Measurements from ENCODE around the gene RGS5.

Gene RGS5

GRCh38 chr1:163093169-163093568, 109.5 kb downstream of the RGS5 start:
- ATAC-seq (replicated peaks; ENCODE audit: extremely low read depth, poor library complexity, severe bottlenecking) (no peak), DNase-seq (ENCODE audit: low spot score in 2 of 2) (no peak)
- no peaks in the 10 kb centered on the region for H3K4me1 Mint-ChIP-seq
- H3K36me3 Mint-ChIP-seq (ENCODE audit: insufficient read depth), result no peaks in the 10 kb centered on the region
- no peak overlapping the region for H3K27ac Mint-ChIP-seq (ENCODE audit: low read depth)
- H3K9me3 Mint-ChIP-seq, result no peaks in the 10 kb centered on the region
- H3K27me3 Mint-ChIP-seq, result peaks cover 28% of the 10 kb centered on the region
- H3K4me3 Mint-ChIP-seq, result no peak overlapping the region
